GM11168 (cell line): ENCODE measurements around the gene SPANXN5.
"Not testable (repeated sequence)": the region's sequence is repeated elsewhere in the genome, so short reads cannot be mapped to it uniquely, and the experiment has no call there.

Experiments used
- in situ Hi-C: fragments of 300-500 bp; cut with MboI; formaldehyde crosslinking; loops from one replicate; pipeline ENCODE4 v1.12.0; 2022; ENCODE audit warnings: low sequenced_read_pairs; ENCODE audit not compliant: unreplicated experiment

The SPANXN5 gene, protein sequence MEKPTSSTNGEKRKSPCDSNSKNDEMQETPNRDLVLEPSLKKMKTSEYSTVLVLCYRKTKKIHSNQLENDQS

DNA sequence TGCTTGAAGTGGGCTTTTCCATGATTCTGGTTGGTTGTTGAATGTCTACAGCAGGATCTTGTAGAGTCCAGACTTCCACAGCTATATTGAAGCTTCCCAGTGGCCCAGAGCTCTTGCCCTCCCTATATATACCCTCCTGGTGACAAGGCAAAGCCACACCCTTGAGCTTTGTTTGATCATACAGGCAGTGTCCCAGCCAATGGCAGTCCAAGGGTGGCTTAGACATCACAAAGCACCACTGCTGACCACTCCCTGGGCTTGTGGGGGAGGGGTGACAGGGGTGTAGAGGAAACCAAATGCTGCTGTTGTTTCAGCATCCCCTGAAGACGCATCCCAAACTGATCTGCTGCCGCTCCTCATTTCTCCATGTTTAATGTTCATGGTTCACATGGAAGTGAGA is at the start of gene SPANXN5:
TSS of gene SPANXN5 (minus strand) at position 101 of the 400 bp plus-strand sequence. CDS start at position 22, 79 bp downstream.
- in situ Hi-C loops = not testable (repeated sequence)

DNA sequence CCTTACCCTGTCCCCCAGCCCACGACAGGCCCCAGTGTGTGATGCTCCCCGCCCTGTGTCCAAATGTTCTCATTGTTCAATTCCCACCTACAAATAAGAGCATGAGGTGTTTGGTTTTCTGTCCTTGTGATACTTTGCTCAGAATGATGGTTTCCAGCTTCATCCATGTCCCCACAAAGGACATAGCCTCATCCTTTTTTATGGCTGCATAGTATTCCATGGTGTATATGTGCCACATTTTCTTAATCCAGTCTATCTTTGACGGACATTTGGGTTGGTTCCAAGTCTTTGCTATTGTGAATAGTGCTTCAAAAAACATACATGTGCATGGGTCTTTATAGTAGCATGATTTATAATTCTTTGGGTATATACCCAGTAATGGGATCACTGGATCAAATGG is 46.4 kb upstream of the SPANXN5 start:
- in situ Hi-C loops = not testable (repeated sequence)

DNA sequence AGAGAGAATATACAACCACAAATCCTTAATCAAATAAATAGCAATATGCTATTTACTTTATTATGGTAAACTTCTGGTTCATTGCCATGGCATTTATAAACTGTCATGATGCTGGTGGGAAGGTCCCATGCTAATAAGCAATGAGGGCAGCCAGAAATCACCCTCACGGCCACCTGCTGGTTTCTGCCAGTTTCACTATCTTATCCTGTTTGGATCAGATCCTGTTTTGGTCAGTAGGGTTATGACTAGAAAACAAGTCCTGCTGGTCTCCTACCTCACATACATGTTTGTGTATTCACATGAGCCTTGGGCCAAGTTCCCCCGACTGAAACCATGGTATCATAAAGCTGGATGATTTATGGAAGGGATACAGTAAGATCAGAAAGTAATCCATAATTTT is 41.9 kb upstream of the SPANXN5 start:
- in situ Hi-C loops = no loop called here

DNA sequence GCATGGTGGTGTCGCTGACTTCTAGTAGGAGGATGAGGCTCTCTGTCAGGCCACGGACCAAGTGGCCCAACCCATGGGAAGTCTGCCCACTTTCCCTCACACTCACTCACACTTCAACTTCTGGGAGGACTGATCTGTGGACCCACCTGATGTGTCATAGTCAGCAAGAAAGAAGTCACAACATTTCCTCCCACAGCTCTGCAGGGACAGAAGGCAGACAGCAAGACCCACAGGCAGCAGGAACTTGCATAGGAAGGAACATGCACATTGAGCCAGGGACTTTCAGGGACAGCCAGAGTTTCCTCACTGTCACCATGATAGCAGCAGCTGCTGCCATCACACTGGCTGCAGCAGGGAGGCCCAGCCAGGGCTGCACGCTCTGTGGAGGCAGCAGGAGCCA is 33.3 kb upstream of the SPANXN5 start:
- in situ Hi-C loops = no loop called here

DNA sequence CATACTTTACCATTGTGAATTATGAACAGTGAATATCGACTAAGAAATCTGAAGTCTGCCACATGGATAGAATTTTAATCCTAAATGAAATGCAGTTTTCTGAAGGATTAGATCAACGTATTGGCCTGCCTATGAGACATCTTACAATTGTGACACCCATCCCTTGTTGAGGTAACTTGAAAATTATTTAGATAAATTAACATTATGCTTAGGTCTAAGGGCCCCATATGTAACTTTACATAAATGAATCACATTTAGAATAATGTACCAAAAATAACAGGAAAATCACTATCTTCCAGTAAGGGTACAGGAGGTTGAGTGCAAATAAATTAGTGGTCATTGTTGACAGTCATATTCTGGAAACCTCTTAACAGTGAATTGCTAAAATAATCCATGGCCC is 27.4 kb upstream of the SPANXN5 start:
- in situ Hi-C loops = no loop called here

DNA sequence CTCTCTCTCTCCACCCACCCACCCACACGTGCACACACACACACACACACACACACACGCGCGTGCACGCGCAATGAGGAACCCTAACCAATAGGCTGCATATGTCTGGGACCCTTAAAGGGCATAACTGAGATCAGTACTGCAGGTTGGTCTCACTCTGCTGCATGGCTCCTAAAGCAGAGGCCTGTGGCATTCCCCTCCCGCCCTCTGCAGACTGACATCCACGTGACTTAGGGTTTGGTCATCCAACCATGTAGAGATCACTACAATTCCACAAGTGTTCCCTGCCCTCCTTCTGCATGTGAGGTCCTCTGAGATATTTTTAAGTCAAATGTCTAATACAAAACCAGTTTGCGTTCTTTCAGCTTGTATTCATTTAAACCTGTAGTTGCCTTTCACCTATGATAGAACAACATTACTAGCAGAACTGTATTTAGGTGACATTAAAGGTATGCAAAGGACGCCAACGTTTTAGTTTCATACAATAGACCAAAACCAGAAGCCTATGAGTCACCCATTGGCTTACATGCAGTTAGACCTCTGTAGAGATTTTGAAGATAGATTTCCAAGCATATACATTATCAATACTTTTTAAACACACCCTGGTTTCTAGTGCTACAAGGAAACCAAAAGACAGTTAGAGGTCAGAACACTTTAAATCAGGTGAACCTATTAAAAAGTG is 24.0 kb upstream of the SPANXN5 start:
- in situ Hi-C loops = no loop called here

DNA sequence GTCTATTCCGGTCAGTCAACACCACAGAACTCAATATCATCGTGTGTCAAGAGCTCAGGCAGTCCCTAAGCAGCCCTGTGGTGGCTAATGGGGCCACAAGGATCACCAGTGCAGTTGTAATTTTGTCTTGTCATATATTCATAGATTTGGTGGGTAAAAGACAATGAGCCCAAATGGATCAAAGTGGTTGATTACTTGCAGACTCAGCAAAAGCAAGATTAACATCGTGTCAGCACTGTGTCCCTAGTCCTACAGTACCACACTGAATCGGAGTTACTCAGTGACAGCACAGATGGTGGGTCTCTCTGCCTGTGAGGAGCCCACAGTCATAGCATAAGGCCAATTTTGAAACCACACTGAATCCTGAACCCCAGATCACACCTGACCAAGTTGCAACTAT is 22.6 kb upstream of the SPANXN5 start:
- in situ Hi-C loops = no loop called here

DNA sequence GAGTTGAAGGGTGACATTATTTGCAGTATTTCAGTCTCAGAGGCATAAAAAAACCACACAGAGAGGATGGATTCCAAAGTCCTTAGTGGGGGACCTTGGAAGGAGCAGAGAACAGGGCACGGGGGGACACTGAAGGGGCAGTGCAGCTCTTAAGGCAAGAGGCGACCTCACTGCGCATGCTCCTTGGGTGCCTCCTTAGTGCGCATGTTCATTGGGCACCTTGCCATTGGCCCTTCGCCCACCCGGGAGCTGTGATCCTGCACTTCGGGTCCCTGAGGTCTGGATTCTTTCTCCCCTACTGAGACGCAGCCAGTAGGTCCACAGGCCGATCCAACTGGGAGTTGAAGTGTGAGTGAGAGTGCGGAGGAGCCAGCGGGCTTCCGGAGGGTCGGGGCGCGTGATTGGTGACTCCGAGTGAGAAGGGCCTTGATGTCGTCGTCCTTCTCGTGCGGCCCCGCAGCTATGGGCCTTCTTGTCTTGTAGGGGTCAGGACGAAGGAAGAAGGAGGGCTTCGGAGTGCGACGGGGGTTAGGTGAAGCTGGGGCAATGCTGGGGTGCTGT is 13.9 kb upstream of the SPANXN5 start, which contains the start of gene XAGE5:
TSS of gene XAGE5 (plus strand) at position 223 of the 561 bp plus-strand sequence. CDS start 1,280 bp downstream, outside the sequence.
- in situ Hi-C loops = no loop called here

DNA sequence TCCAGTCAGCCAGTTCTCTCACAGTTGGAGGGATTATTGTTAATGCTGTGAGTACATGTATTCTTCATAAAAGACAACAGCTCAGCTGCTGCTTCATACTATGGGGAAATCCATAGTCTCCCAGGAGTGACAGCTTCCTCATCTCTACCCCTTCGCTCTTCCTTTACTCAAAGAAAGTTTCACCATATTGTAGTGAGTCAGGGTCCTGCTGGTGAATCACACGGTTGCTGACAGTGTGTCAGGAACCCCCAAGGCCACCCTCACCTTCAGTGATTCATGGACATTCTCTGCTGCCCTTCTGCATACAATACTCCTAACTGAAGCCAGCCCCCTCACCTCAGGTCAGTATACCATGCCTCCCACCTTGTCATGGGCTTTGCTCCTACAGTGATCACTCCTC is 7.6 kb upstream of the SPANXN5 start:
- in situ Hi-C loops = loop anchor here (5.0 kb wide), 1 partner anchor 348 kb away; no protein-coding TSS in a partner anchor

DNA sequence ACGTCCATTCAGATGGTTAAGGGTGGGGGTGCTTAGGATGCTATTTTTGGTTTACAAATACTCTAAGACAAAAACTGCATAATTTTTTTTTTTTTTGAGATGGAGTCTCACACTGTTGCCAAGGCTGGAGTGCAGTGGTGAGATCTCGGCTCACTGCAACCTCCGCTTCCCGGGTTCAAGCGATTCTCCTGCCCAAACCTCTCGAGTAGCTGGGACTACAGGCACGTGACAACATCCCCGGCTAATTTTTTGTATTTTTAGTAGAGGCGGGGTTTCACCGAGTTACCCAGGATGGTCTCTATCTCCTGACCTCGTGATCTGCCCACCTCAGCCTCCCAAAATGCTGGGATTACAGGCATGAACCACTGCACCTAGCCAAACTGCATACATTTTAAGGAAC is 23.7 kb downstream of the SPANXN5 start:
- in situ Hi-C loops = not testable (repeated sequence)

DNA sequence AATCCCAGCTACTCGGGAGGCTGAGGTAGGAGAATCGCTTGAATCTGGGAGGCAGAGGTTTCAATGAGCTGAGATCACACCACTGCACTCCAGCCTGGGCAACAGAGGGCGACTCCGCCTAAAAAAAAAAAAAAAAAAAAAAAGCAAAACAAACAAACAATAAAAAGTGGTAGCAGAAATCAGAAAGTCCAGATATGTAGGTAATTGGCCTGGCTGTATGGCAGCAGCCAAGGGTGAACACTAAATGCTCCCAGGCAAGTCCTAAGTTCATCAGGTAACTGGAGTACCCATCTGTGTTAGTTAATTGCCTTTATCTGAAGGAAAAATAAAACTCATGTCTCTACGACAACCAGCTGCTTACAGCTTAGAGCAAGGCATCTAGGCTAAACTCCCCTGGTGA is 31.2 kb downstream of the SPANXN5 start:
- in situ Hi-C loops = not testable (repeated sequence)

DNA sequence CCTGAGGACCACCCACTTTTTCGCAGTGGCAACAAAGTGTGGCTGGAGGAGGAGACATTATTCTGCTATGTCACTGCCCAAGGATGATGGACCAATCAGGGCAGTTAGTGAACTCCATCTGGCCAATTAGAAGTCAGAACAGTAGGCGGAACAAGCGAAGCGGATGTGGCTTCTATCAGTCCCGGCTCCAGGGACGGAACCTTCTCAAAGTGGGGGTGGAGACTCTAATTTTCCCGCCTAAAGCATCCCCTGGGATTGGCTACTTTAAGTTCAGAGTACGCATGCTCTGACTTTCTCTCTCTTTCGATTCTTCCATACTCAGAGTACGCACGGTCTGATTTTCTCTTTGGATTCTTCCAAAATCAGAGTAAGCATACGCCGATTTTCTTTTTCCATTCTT is 46.3 kb downstream of the SPANXN5 start, which contains the start of gene SSX2B:
TSS of gene SSX2B (plus strand) at position 301 of the 400 bp plus-strand sequence. CDS start 1,429 bp downstream, outside the sequence.
- in situ Hi-C loops = not testable (repeated sequence)
